ENCODE data around the gene ARL4C.

The ARL4C gene

GRCh38 chr2:234447189-234447588 is 49.7 kb downstream of the ARL4C start:
- DNase-seq (ENCODE audit: low read depth in 2 of 2) = no peak

DNA sequence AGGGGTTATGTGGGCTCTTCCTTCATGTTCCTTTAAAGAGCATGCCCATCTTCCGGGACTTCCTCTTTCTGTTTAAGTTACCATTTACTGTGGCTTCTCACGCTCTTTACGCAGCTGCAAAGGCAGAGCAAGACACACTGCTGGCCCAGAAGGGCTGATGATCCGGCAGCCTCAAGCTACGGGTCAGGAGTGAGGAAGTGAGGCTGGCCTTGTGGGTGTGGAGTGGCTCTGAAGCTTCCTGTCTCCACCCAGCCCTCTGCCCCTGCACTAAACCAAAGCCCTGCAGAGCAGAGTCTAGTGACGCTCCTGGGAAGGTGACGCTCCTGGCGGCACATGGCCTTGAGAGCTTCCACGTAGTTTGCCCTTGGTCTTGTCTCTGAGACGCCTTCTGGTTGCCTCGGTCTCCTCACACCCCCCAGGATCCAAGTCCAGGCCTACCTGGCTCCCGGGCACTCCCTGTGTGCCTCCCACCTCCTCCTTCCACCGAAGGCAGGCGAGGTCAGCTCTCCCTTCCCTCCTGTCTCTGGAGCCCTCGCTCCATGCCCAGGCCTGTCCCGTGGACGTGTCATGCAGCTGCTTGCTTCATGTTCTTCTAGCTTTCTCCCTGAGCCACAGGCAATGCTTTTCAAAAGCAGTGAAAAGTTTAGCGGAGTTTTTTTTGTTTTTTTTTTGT is 50.3 kb downstream of the ARL4C start:
- peak; percentile 44 to 51 for DNase-seq (ENCODE audit: low read depth in 2 of 2)

DNA sequence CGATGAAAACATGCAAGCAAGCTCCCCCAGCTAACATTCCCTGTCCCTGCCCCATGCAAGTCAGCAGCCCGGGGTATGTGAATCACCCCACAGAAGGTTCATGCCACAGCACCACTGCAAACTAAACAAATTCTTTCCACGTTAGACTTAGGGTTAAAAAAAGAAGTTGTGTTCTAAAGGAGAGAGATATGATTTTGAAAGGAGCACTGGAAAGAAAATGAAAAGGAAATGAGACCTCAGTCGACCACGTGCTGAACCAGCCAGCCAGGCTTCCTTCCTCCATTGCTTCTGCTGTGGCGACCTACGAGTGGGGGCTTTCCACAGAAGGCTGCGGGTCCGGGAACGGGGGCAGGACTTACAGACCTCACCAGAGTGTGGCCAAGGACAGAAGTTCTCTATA is 52.0 kb downstream of the ARL4C start:
- DNase-seq (ENCODE audit: low read depth in 2 of 2) = no peak

- no peak for DNase-seq (ENCODE audit: low read depth in 2 of 2)
Observed at GRCh38 chr2:234444242-234444730, 52.6 kb downstream of the ARL4C start.

All from stimulated activated CD8-positive, alpha-beta memory T cell treated with anti-CD3 and anti-CD28 coated beads, Interleukin-7, amount 100 ng/mL, for 1 hour (primary cell).